H9 (cell line): ENCODE results near the gene ERCC2. TPM values are rescaled to one million over a fixed set of nuclear protein-coding genes. Genes with fewer than 3 reads are reported as not detected.

ENCODE experiments used
- DNase-seq: peaks from one replicate; pipeline ENCODE4 v3.0.0-alpha.2; 2017
- H2AFZ ChIP-seq: one replicate; pipeline ENCODE4 v1.6.1; 2013; ENCODE audit warnings: mild to moderate bottlenecking, low read length, control low read depth, moderate library complexity
- H2AK5ac ChIP-seq: 2 replicates; pipeline ENCODE4 v1.6.1; 2013; ENCODE audit warnings: low read length, control low read depth, mixed read lengths; ENCODE audit not compliant: insufficient read length
- H2BK120ac ChIP-seq: one replicate; pipeline ENCODE4 v1.6.1; 2013; ENCODE audit warnings: low read depth, mild to moderate bottlenecking, low read length, control low read depth, inconsistent platforms; ENCODE audit not compliant: poor library complexity, severe bottlenecking
- H2BK12ac ChIP-seq: 2 replicates; pipeline ENCODE4 v1.6.1; 2013; ENCODE audit warnings: low read length, control low read depth, mixed read lengths, low read depth; ENCODE audit not compliant: insufficient read length
- H2BK15ac ChIP-seq: 2 replicates; pipeline ENCODE4 v1.6.1; 2013; ENCODE audit warnings: low read depth, low read length, control low read depth
- H2BK20ac ChIP-seq: one replicate; pipeline ENCODE4 v1.6.1; 2013; ENCODE audit warnings: low read depth, mild to moderate bottlenecking, low read length, control low read depth, inconsistent platforms; ENCODE audit not compliant: poor library complexity, severe bottlenecking
- H2BK5ac ChIP-seq: 2 replicates; pipeline ENCODE4 v1.6.1; 2013; ENCODE audit warnings: low read length, control low read depth, mixed read lengths; ENCODE audit not compliant: insufficient read length
- H3K14ac ChIP-seq: 2 replicates; pipeline ENCODE4 v1.6.1; 2013; ENCODE audit warnings: low read length, control low read depth; ENCODE audit not compliant: insufficient read depth
- H3K18ac ChIP-seq: 2 replicates; pipeline ENCODE4 v1.6.1; 2013; ENCODE audit warnings: low read depth, mild to moderate bottlenecking, mixed read lengths, low read length, control low read depth; ENCODE audit not compliant: insufficient read length
- H3K23ac ChIP-seq: 2 replicates; pipeline ENCODE4 v1.6.1; 2013; ENCODE audit warnings: low read length, control low read depth, mixed read lengths, low read depth; ENCODE audit not compliant: insufficient read length
- H3K23me2 ChIP-seq: 2 replicates; pipeline ENCODE4 v1.6.1; 2013; ENCODE audit warnings: low read depth, mild to moderate bottlenecking, mixed read lengths, low read length, control low read depth; ENCODE audit not compliant: insufficient read length, poor library complexity, severe bottlenecking
- H3K27ac ChIP-seq: 2 replicates; pipeline ENCODE4 v1.5.1; 2013; ENCODE audit warnings: low read length, control low read depth, mixed read lengths, low read depth; ENCODE audit not compliant: insufficient read length
- H3K27me3 ChIP-seq: 2 replicates; pipeline ENCODE4 v1.6.1; 2013; ENCODE audit warnings: low read length, control low read depth, inconsistent platforms; ENCODE audit not compliant: insufficient read depth
- H3K4ac ChIP-seq: 2 replicates; pipeline ENCODE4 v1.6.1; 2013; ENCODE audit warnings: low read depth, mild to moderate bottlenecking, control low read depth, inconsistent platforms, low read length, moderate library complexity
- H3K4me1 ChIP-seq: 2 replicates; pipeline ENCODE4 v1.6.1; 2013; ENCODE audit warnings: low read length, control low read depth, inconsistent platforms; ENCODE audit not compliant: insufficient read depth
- H3K4me2 ChIP-seq: 2 replicates; pipeline ENCODE4 v1.6.1; 2013; ENCODE audit warnings: low read length, control low read depth, mixed read lengths; ENCODE audit not compliant: insufficient read length, insufficient read depth
- H3K56ac ChIP-seq: 2 replicates; pipeline ENCODE4 v1.6.1; 2013; ENCODE audit warnings: low read depth, mild to moderate bottlenecking, mixed read lengths, low read length, control low read depth; ENCODE audit not compliant: insufficient read length
- H3K79me1 ChIP-seq: 2 replicates; pipeline ENCODE4 v1.6.1; 2013; ENCODE audit warnings: low read depth, mild to moderate bottlenecking, moderate library complexity, low read length, control low read depth, inconsistent platforms; ENCODE audit not compliant: insufficient read depth, poor library complexity, severe bottlenecking
- H3K79me2 ChIP-seq: 2 replicates; pipeline ENCODE4 v1.6.1; 2013; ENCODE audit warnings: low read length, control low read depth, inconsistent platforms; ENCODE audit not compliant: insufficient read depth
- H3K9ac ChIP-seq: 2 replicates; pipeline ENCODE4 v1.6.1; 2013; ENCODE audit warnings: low read length, control low read depth, mixed read lengths; ENCODE audit not compliant: insufficient read length; ENCODE audit errors: extremely low read depth
- H3K9me3 ChIP-seq: one replicate; pipeline ENCODE4 v1.6.1; 2013; ENCODE audit warnings: low read depth, low read length, inconsistent platforms; ENCODE audit not compliant: control insufficient read depth
- H3T11ph ChIP-seq: one replicate; pipeline ENCODE4 v1.6.1; 2013; ENCODE audit warnings: mild to moderate bottlenecking, low read length, control low read depth, inconsistent platforms
- H4K20me1 ChIP-seq: one replicate; pipeline ENCODE4 v1.6.1; 2013; ENCODE audit not compliant: control insufficient read depth, insufficient read length, insufficient read depth
- H4K5ac ChIP-seq: 2 replicates; pipeline ENCODE4 v1.6.1; 2013; ENCODE audit warnings: low read depth, mild to moderate bottlenecking, mixed read lengths, low read length, control low read depth; ENCODE audit not compliant: insufficient read length
- H4K8ac ChIP-seq: replicated peaks from 2 replicates; pipeline ENCODE4 v1.6.1; 2013; ENCODE audit warnings: low read length, control low read depth, mixed read lengths, low read depth; ENCODE audit not compliant: insufficient read length
- H4K91ac ChIP-seq: 2 replicates; pipeline ENCODE4 v1.6.1; 2013; ENCODE audit warnings: low read depth, mild to moderate bottlenecking, moderate library complexity, mixed read lengths, low read length, control low read depth; ENCODE audit not compliant: insufficient read length
- H3K27ac Mint-ChIP-seq, 3 experiments: 2 replicates in 2 of 3; 3 replicates in 1 of 3; pipeline ENCODE4 v1.8.0; 2020 to 2021; ENCODE audit warnings: mixed read lengths in 3 of 3, mild to moderate bottlenecking in 1 of 3, moderate library complexity in 1 of 3
- H3K27me3 Mint-ChIP-seq: 2 replicates; pipeline ENCODE4 v1.8.0; 2021; ENCODE audit warnings: low read depth, mild to moderate bottlenecking, moderate library complexity, mixed read lengths
- H3K36me3 Mint-ChIP-seq, 3 experiments: 2 replicates in 2 of 3; 3 replicates in 1 of 3; pipeline ENCODE4 v1.8.0; 2020 to 2021; ENCODE audit warnings: low read depth in 3 of 3, mixed read lengths in 3 of 3; ENCODE audit not compliant: insufficient read depth in 1 of 3
- H3K4me1 Mint-ChIP-seq, 2 experiments: 2 replicates each; pipeline ENCODE4 v1.8.0; 2020; ENCODE audit warnings: mixed read lengths in 2 of 2
- H3K4me3 Mint-ChIP-seq, 2 experiments: 2 replicates in 1 of 2; 3 replicates in 1 of 2; pipeline ENCODE4 v1.8.0; 2020 to 2021; ENCODE audit warnings: mild to moderate bottlenecking in 2 of 2, mixed read lengths in 2 of 2, moderate library complexity in 1 of 2
- H3K9me3 Mint-ChIP-seq, 2 experiments: 2 replicates in 1 of 2; 3 replicates in 1 of 2; pipeline ENCODE4 v1.8.0; 2020; ENCODE audit warnings: mild to moderate bottlenecking in 2 of 2, mixed read lengths in 2 of 2, moderate library complexity in 1 of 2
- CTCF ChIP-seq: fragments of 200-600 bp; sonication (generic); conservative IDR thresholded peaks from 3 replicates; pipeline ENCODE4 v1.8.0; 2021; ENCODE audit warnings: antibody characterized with exemption, mild to moderate bottlenecking
- WGBS: extraction: QIAGEN DNeasy Blood & Tissue Kit; methylation state at CpG from one replicate; pipeline ENCODE4 v1.1.7; 2013; ENCODE audit warnings: missing lambda C conversion rate, low lambda C conversion rate, mixed read lengths; ENCODE audit not compliant: insufficient read length; ENCODE audit errors: extremely low coverage; 5-methylcytosine and 5-hydroxymethylcytosine counted together
- total RNA-seq: library from RNA; stranded (reverse); gene quantifications from 2 replicates; pipeline ENCODE4 v1.2.1, GENCODE V29; 2021

ERCC2 gene
- total RNA-seq, 1 experiment from 2014 or later: 98.7 TPM

GRCh38 chr19:45406226-45407090 lies 36.1 kb upstream of the ERCC2 start, which contains the start of gene POLR1G:
Gene POLR1G, plus strand, starts transcription at chr19:45406644. Its CDS starts 53 bp downstream, at chr19:45406697.
- H2BK120ac ChIP-seq: peak within 1 kb of the TSS; percentile 98
- no peak within 1 kb of the TSS for H4K5ac ChIP-seq
- no peaks in the 10 kb centered on the region for H3K9me3 ChIP-seq
- no peaks in the 10 kb centered on the region for H3K79me1 ChIP-seq
- peak; percentile 85 for DNase-seq
- no peak within 1 kb of the TSS for H3K23ac ChIP-seq
- peaks cover 18% of the 10 kb centered on the region for H3K23me2 ChIP-seq
- H4K20me1 ChIP-seq: no peaks in the 10 kb centered on the region
- peak within 1 kb of the TSS; percentile 75 for H3K27ac ChIP-seq
- H2BK15ac ChIP-seq: no peak within 1 kb of the TSS
- no peaks in the 10 kb centered on the region; a peak in 1 of 5 replicates for H3K9me3 Mint-ChIP-seq
- H3K4me1 Mint-ChIP-seq: peaks cover 21 to 30% of the 10 kb centered on the region in 2 experiments
- peak within 1 kb of the TSS; percentile 93 for H3K4me2 ChIP-seq
- peak; percentile 19; the same call in 2 of the 3 replicates for TF ChIP-seq CTCF
- no peak within 1 kb of the TSS for H4K91ac ChIP-seq
- H2BK5ac ChIP-seq: peak within 1 kb of the TSS; percentile 84
- H2BK12ac ChIP-seq: peak within 1 kb of the TSS; percentile 88
- no CpG with 5 or more reads among the region's 51 CpGs for WGBS
- H3K4me3 Mint-ChIP-seq: peak within 1 kb of the TSS; percentile 99
- peak within 1 kb of the TSS; percentile 95 for H3K14ac ChIP-seq
- peak within 1 kb of the TSS; percentile 95 for H2AFZ ChIP-seq
- no peak within 1 kb of the TSS for H2AK5ac ChIP-seq
- peak within 1 kb of the TSS; percentile 99 to 100 (median 100) for H3K27ac Mint-ChIP-seq
- no peaks in the 10 kb centered on the region; the same call in 1 of the 2 replicates for H3K79me2 ChIP-seq
- peak within 1 kb of the TSS; percentile 92 for H3K9ac ChIP-seq
- H3K18ac ChIP-seq: peak within 1 kb of the TSS; percentile 98
- H3K56ac ChIP-seq: peak within 1 kb of the TSS; percentile 55
- H2BK20ac ChIP-seq: no peak within 1 kb of the TSS
- peaks cover 4% of the 10 kb centered on the region; the same call in 1 of the 2 replicates for H3K27me3 Mint-ChIP-seq
- no peak within 1 kb of the TSS for H4K8ac ChIP-seq
- H3K36me3 Mint-ChIP-seq: peaks cover 18 to 32% (median 27%) of the 10 kb centered on the region in 3 experiments; a peak in 6 of 7 replicates
- H3K4me1 ChIP-seq: peaks cover 7% of the 10 kb centered on the region; the same call in 1 of the 2 replicates
- no peak within 1 kb of the TSS; the same call in 1 of the 2 replicates for H3K4ac ChIP-seq
- H3K27me3 ChIP-seq: no peaks in the 10 kb centered on the region
- peak within 1 kb of the TSS; percentile 94 for H3T11ph ChIP-seq
